ENCODE data around the gene PLCB4. TPM values are rescaled to one million over a fixed set of nuclear protein-coding genes. Genes with fewer than 3 reads are reported as not detected.
A peak's percentile ranks its signal among the peaks of the same experiment; 100 is the strongest.

PLCB4 gene
- total RNA-seq, 1 experiment from 2014 or later, result 12.9 TPM

DNA sequence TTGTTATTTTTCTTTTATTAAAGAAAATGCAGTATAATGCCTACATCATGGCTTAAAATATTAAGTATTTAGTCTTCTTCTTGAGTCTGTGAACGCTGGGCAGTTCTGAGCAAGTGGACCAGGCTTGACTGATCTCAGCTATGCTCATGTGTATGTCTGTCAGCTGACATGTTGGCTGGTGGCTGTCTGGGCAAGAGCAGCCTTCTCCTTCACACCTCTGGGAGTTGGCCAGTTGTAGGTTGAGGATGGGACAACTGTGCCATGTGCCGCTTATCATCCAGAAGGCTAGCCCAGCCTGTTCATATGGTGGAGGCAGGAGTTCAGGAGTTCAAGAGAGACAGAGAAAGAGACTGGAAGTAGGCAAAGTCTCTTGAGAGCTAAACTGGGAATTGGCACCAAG lies 175.9 kb downstream of the PLCB4 start:
- peaks cover 5% of the 10 kb centered on the region for H3K36me3 Mint-ChIP-seq (ENCODE audit: insufficient read depth, unreplicated experiment)
- intact Hi-C loops (cut with micrococcal nuclease; ENCODE audit: unreplicated experiment), result loop anchor here (10.0 kb wide), 1 partner anchor 110 kb away; no protein-coding TSS in a partner anchor
- H3K9me3 Mint-ChIP-seq (ENCODE audit: low read depth, unreplicated experiment), result no peaks in the 10 kb centered on the region
- BruUV-seq (replicated peaks), result no TSS peak
- no peaks in the 10 kb centered on the region for H3K27me3 Mint-ChIP-seq (ENCODE audit: unreplicated experiment)
- no peak overlapping the region for H3K4me3 Mint-ChIP-seq (ENCODE audit: low read depth, unreplicated experiment)
- peaks cover 24% of the 10 kb centered on the region for H3K4me1 Mint-ChIP-seq (ENCODE audit: low read depth, unreplicated experiment)
- no peak overlapping the region for H3K27ac Mint-ChIP-seq (ENCODE audit: unreplicated experiment)
- no peak for DNase-seq
- TF ChIP-seq, protein P1, sequence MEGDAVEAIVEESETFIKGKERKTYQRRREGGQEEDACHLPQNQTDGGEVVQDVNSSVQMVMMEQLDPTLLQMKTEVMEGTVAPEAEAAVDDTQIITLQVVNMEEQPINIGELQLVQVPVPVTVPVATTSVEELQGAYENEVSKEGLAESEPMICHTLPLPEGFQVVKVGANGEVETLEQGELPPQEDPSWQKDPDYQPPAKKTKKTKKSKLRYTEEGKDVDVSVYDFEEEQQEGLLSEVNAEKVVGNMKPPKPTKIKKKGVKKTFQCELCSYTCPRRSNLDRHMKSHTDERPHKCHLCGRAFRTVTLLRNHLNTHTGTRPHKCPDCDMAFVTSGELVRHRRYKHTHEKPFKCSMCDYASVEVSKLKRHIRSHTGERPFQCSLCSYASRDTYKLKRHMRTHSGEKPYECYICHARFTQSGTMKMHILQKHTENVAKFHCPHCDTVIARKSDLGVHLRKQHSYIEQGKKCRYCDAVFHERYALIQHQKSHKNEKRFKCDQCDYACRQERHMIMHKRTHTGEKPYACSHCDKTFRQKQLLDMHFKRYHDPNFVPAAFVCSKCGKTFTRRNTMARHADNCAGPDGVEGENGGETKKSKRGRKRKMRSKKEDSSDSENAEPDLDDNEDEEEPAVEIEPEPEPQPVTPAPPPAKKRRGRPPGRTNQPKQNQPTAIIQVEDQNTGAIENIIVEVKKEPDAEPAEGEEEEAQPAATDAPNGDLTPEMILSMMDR (IDR thresholded peaks at IDR 0.05; ENCODE audit: unreplicated experiment), result no peak
- CTCF ChIA-PET, result no interaction called here

DNA sequence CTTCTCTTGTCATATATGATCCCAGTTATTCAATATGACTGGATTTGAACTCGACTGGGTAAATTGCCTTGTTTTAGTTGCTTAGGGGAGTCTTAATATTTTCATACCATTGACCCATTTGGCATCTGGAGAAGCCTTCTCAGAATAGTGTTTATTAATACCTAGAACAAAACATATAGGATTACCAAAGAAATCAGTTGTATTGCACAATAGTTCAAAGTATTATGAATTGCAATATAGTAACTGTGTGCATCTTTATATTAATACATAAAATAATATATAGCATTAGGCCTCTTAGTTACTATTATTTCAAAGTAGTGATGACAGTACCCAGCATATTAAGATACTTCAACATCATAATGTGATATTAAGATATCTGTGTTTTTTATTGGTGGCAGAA lies 177.8 kb downstream of the PLCB4 start:
- intact Hi-C loops (cut with micrococcal nuclease; ENCODE audit: unreplicated experiment), result loop anchor here (10.0 kb wide), 1 partner anchor 108 kb away; no protein-coding TSS in a partner anchor
- Mint-ChIP-seq H3K27ac (ENCODE audit: unreplicated experiment) (no peak overlapping the region), H3K36me3 (ENCODE audit: insufficient read depth, unreplicated experiment) (no peaks in the 10 kb centered on the region), H3K4me1 (ENCODE audit: low read depth, unreplicated experiment) (peaks cover 8% of the 10 kb centered on the region), H3K4me3 (ENCODE audit: low read depth, unreplicated experiment) (no peak overlapping the region), H3K9me3 (ENCODE audit: low read depth, unreplicated experiment) (no peaks in the 10 kb centered on the region), H3K27me3 (ENCODE audit: unreplicated experiment) (no peaks in the 10 kb centered on the region)
- no TSS peak for BruUV-seq (replicated peaks)
- CTCF ChIA-PET, result no interaction called here
- no peak for DNase-seq
- TF ChIP-seq, protein P1 (IDR thresholded peaks at IDR 0.05; ENCODE audit: unreplicated experiment), result no peak

DNA sequence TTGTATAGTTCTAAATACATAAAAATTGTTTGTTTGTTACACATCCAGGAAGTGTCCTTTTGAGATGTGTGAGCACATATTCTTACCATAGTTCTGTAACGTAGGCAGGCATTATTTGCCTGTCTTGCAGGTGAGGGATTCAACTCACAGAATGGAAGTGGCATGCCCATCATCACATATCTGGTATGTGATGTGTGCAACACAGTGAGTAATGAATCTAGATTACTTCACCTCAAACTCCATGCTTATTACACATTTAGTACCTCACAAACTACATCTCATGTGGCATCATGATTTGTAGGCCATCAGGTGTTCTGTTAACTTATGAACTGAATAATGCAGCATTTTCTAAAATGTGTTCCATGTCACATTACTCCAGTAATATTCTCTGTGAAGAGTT lies 181.6 kb downstream of the PLCB4 start:
- no peak overlapping the region for H3K4me3 Mint-ChIP-seq (ENCODE audit: low read depth, unreplicated experiment)
- H3K36me3 Mint-ChIP-seq (ENCODE audit: insufficient read depth, unreplicated experiment), result no peaks in the 10 kb centered on the region
- H3K4me1 Mint-ChIP-seq (ENCODE audit: low read depth, unreplicated experiment), result peaks cover 9% of the 10 kb centered on the region
- no peak overlapping the region for H3K27ac Mint-ChIP-seq (ENCODE audit: unreplicated experiment)
- BruUV-seq (replicated peaks), result no TSS peak
- intact Hi-C loops (cut with micrococcal nuclease; ENCODE audit: unreplicated experiment), result no loop called here
- H3K9me3 Mint-ChIP-seq (ENCODE audit: low read depth, unreplicated experiment), result no peaks in the 10 kb centered on the region
- H3K27me3 Mint-ChIP-seq (ENCODE audit: unreplicated experiment), result no peaks in the 10 kb centered on the region
- CTCF ChIA-PET, result no interaction called here
- no peak for DNase-seq
- TF ChIP-seq, protein P1 (IDR thresholded peaks at IDR 0.05; ENCODE audit: unreplicated experiment), result no peak

DNA sequence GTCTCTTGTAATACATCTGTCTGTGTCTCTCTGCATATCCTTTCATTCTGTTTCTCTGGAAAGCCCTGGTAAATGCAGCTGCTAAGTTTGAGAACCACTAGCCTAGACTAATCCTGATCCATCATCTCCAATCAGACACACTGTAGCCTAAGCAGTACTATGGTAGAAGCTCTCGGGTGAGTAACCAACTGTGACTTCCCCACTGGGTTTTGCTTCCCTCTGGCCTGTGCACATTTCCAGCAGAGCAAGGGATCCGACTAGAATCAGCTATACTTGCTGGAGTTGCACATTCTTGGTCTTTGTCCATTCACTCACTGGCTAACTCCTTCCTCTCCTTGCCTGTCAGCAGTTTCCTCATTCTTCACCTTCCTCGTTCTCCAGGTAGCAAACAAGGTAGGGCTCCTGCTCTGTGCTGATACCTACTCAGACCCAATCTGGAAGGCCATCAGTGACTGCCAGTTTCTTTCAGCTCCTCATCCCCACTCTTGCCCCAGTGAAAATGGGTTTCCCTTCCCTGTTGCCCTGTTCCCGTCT lies 184.2 kb downstream of the PLCB4 start:
- no peak overlapping the region for H3K27ac Mint-ChIP-seq (ENCODE audit: unreplicated experiment)

More for the DNA sequence above, 184.2 kb downstream of the PLCB4 start:
- intact Hi-C loops (cut with micrococcal nuclease; ENCODE audit: unreplicated experiment), result no loop called here
- CTCF ChIA-PET, result interaction anchor here (1.2 kb wide), 2 partner anchors 11 to 107 kb away, joined by 3 to 6 read pairs; no protein-coding TSS in a partner anchor
- no peak overlapping the region for H3K4me3 Mint-ChIP-seq (ENCODE audit: low read depth, unreplicated experiment)
- H3K36me3 Mint-ChIP-seq (ENCODE audit: insufficient read depth, unreplicated experiment), result no peaks in the 10 kb centered on the region
- BruUV-seq (replicated peaks), result no TSS peak
- peak; percentile 12 for DNase-seq
- H3K27me3 Mint-ChIP-seq (ENCODE audit: unreplicated experiment), result no peaks in the 10 kb centered on the region
- H3K9me3 Mint-ChIP-seq (ENCODE audit: low read depth, unreplicated experiment), result no peaks in the 10 kb centered on the region
- TF ChIP-seq, protein P1 (IDR thresholded peaks at IDR 0.05; ENCODE audit: unreplicated experiment), result no peak
- H3K4me1 Mint-ChIP-seq (ENCODE audit: low read depth, unreplicated experiment), result peaks cover 9% of the 10 kb centered on the region
